Calu3 (cell line): ENCODE data around the gene SYTL1. TPM values are rescaled to one million over a fixed set of nuclear protein-coding genes. Genes with fewer than 3 reads are reported as not detected.

Source experiments
- BruUV-seq: library from RNA; stranded (reverse); fragments of 400-500 nt; replicated peaks from 2 replicates; lab custom pipeline; 2021; lab: Mats Ljungman, UMichigan
- CTCF ChIA-PET: fragments of 300-600 bp; sonication (Branson Sonifier 250); formaldehyde crosslinking; loops from one replicate; lab custom pipeline; 2022; ENCODE audit warnings: antibody characterized with exemption; lab: Charles Lee
- DNase-seq: peaks from one replicate; pipeline ENCODE4 v3.0.0; 2022
- H3K27ac Mint-ChIP-seq: one replicate; pipeline ENCODE4 v1.8.0; 2022; ENCODE audit warnings: mixed read lengths; ENCODE audit not compliant: unreplicated experiment
- H3K27me3 Mint-ChIP-seq: one replicate; pipeline ENCODE4 v1.8.0; 2022; ENCODE audit warnings: mixed read lengths; ENCODE audit not compliant: unreplicated experiment
- H3K36me3 Mint-ChIP-seq: one replicate; pipeline ENCODE4 v1.8.0; 2022; ENCODE audit warnings: mild to moderate bottlenecking, moderate library complexity, mixed read lengths; ENCODE audit not compliant: insufficient read depth, unreplicated experiment
- H3K4me1 Mint-ChIP-seq: one replicate; pipeline ENCODE4 v1.8.0; 2022; ENCODE audit warnings: mild to moderate bottlenecking, low read depth, mixed read lengths; ENCODE audit not compliant: unreplicated experiment
- H3K4me3 Mint-ChIP-seq: one replicate; pipeline ENCODE4 v1.8.0; 2022; ENCODE audit warnings: mild to moderate bottlenecking, low read depth, moderate library complexity, mixed read lengths; ENCODE audit not compliant: unreplicated experiment
- H3K9me3 Mint-ChIP-seq: one replicate; pipeline ENCODE4 v1.8.0; 2022; ENCODE audit warnings: low read depth, mixed read lengths; ENCODE audit not compliant: unreplicated experiment
- intact Hi-C: fragments of 100-400 bp; cut with micrococcal nuclease; formaldehyde crosslinking; loops from one replicate; pipeline ENCODE4 v1.10.0; 2022; ENCODE audit not compliant: unreplicated experiment
- total RNA-seq: library from RNA; stranded (reverse); gene quantifications from 2 replicates; pipeline ENCODE4 v1.2.3, GENCODE V29; 2022
- TF ChIP-seq, protein P1 (sequence below): fragments of 200-600 bp; IDR thresholded peaks from one replicate; pipeline ENCODE4 v1.8.0; 2022; ENCODE audit warnings: antibody characterized with exemption; ENCODE audit not compliant: unreplicated experiment

SYTL1 gene
- total RNA-seq, 1 experiment from 2014 or later, result 15.0 TPM

DNA sequence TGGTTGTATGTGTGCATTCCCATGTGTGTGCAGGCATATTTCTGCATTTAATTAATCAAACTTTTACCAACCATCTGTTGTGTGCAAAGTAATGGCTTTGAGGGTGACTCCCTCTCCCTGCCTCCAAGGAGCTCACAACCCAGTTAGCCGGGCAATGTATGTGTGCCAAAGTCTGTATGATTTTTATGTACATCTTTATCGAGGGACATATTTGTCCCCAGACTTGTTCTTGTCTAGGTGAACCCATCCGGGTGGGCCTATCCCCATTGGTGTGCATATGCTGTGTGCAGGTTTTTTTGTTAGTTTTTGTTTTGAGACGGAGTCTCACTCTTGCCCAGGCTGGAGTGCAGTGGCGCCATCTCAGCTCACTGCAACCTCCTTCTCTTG, 1.8 kb downstream of the SYTL1 start:
- TF ChIP-seq, protein P1, sequence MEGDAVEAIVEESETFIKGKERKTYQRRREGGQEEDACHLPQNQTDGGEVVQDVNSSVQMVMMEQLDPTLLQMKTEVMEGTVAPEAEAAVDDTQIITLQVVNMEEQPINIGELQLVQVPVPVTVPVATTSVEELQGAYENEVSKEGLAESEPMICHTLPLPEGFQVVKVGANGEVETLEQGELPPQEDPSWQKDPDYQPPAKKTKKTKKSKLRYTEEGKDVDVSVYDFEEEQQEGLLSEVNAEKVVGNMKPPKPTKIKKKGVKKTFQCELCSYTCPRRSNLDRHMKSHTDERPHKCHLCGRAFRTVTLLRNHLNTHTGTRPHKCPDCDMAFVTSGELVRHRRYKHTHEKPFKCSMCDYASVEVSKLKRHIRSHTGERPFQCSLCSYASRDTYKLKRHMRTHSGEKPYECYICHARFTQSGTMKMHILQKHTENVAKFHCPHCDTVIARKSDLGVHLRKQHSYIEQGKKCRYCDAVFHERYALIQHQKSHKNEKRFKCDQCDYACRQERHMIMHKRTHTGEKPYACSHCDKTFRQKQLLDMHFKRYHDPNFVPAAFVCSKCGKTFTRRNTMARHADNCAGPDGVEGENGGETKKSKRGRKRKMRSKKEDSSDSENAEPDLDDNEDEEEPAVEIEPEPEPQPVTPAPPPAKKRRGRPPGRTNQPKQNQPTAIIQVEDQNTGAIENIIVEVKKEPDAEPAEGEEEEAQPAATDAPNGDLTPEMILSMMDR, result no peak
- no peaks in the 10 kb centered on the region for H3K27me3 Mint-ChIP-seq
- intact Hi-C loops, result no loop called here
- no peaks in the 10 kb centered on the region for H3K9me3 Mint-ChIP-seq
- no TSS peak for BruUV-seq
- CTCF ChIA-PET, result interaction anchor here (2.1 kb wide), 1 partner anchor 11 kb away, joined by 5 read pairs; no protein-coding TSS in a partner anchor
- no peak for DNase-seq
- H3K4me3 Mint-ChIP-seq, result peak overlapping the region; percentile 73
- peaks cover 42% of the 10 kb centered on the region for H3K36me3 Mint-ChIP-seq
- peaks cover 41% of the 10 kb centered on the region for H3K4me1 Mint-ChIP-seq
- no peak overlapping the region for H3K27ac Mint-ChIP-seq

GRCh38 chr1:27345272-27345671, 3.5 kb downstream of the SYTL1 start:
- H3K36me3 Mint-ChIP-seq, result peaks cover 48% of the 10 kb centered on the region
- CTCF ChIA-PET, result interaction anchor here (1.0 kb wide), 1 partner anchor 20 kb away, joined by 7 read pairs; no protein-coding TSS in a partner anchor

DNA sequence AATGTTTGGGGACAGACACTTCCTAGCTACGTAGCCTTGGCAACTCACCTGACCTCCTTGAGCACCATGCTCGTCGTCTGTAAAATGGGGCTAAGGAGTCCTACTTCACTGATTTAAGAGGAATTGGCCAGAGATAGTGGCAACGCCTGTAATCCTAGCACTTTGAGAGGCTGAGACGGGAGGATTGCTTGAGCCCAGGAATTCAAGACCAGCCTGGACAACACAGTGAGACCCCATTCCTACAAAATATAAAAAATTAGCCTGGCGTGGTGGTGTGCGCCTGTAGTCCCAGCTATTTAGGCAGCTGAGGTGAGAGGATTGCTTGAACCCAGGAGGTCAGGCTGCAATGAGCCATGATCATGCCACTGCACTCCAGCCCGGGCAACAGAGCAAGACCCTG, 4.5 kb downstream of the SYTL1 start:
- Mint-ChIP-seq H3K4me3 (no peak overlapping the region), H3K9me3 (no peaks in the 10 kb centered on the region), H3K27me3 (no peaks in the 10 kb centered on the region), H3K27ac (no peak overlapping the region), H3K4me1 (peaks cover 34% of the 10 kb centered on the region), H3K36me3 (peaks cover 46% of the 10 kb centered on the region)
- CTCF ChIA-PET, result no interaction called here
- intact Hi-C loops, result no loop called here
- TF ChIP-seq, protein P1, result no peak
- no peak for DNase-seq
- BruUV-seq, result no TSS peak

More at GRCh38 chr1:27345272-27345671, 3.5 kb downstream of the SYTL1 start:
- no TSS peak for BruUV-seq
- H3K27ac Mint-ChIP-seq, result no peak overlapping the region
- peaks cover 34% of the 10 kb centered on the region for H3K4me1 Mint-ChIP-seq
- no peak for DNase-seq
- TF ChIP-seq, protein P1, result no peak
- intact Hi-C loops, result no loop called here
- H3K4me3 Mint-ChIP-seq, result no peak overlapping the region
- no peaks in the 10 kb centered on the region for H3K27me3 Mint-ChIP-seq
- no peaks in the 10 kb centered on the region for H3K9me3 Mint-ChIP-seq

GRCh38 chr1:27346991-27347624, 5.3 kb downstream of the SYTL1 start:
- no peak overlapping the region for H3K27ac Mint-ChIP-seq
- no peaks in the 10 kb centered on the region for H3K9me3 Mint-ChIP-seq
- TF ChIP-seq, protein P1, result no peak
- CTCF ChIA-PET, result no interaction called here
- no peak overlapping the region for H3K4me3 Mint-ChIP-seq
- BruUV-seq, result no TSS peak
- peaks cover 32% of the 10 kb centered on the region for H3K4me1 Mint-ChIP-seq
- intact Hi-C loops, result no loop called here
- no peaks in the 10 kb centered on the region for H3K27me3 Mint-ChIP-seq
- DNase-seq, result peak; percentile 20
- H3K36me3 Mint-ChIP-seq, result peaks cover 43% of the 10 kb centered on the region
